Panc1 (cell line): ENCODE results near the gene ACSM5. TPM values are rescaled to one million over a fixed set of nuclear protein-coding genes. Genes with fewer than 3 reads are reported as not detected.

Experiments
- ATAC-seq: fragments of 200-7000 bp; cut with Tn5 transposase; 2 replicates; pipeline ENCODE4 v1.9.1; 2020; ENCODE audit warnings: mild to moderate bottlenecking, moderate library complexity
- BruUV-seq: library from RNA; stranded (reverse); fragments of 400-500 nt; replicated peaks from 2 replicates; lab custom pipeline; 2021; lab: Mats Ljungman, UMichigan
- CTCF ChIA-PET: fragments of 300-600 bp; sonication (Branson Sonifier 250); formaldehyde crosslinking; loops from one replicate; lab custom pipeline; 2022; ENCODE audit warnings: antibody characterized with exemption; lab: Charles Lee
- POLR2A ChIA-PET: fragments of 300-600 bp; sonication (Branson Sonifier 250); formaldehyde crosslinking; loops from one replicate; lab custom pipeline; 2022; ENCODE audit warnings: antibody characterized with exemption; lab: Charles Lee
- DNase-seq: peaks from one replicate; pipeline ENCODE4 v3.0.0-alpha.2; 2010; ENCODE audit warnings: low read depth, low spot score
- H3K27ac ChIP-seq: 2 replicates; pipeline ENCODE4 v1.5.1; 2011; ENCODE audit warnings: mild to moderate bottlenecking, low read length, inconsistent platforms
- H3K27me3 ChIP-seq: fragments of 200-500 bp; sonication (Bioruptor generic); 2 replicates; pipeline ENCODE4 v1.6.0; 2014; ENCODE audit warnings: low read length, inconsistent platforms; ENCODE audit not compliant: control insufficient read depth, insufficient read depth
- H3K36me3 ChIP-seq: fragments of 200-500 bp; sonication (Bioruptor generic); 2 replicates; pipeline ENCODE4 v1.5.1; 2014; ENCODE audit warnings: inconsistent platforms, mild to moderate bottlenecking, low read length, moderate library complexity; ENCODE audit not compliant: control insufficient read depth, insufficient read depth
- H3K4me1 ChIP-seq: 2 replicates; pipeline ENCODE4 v1.5.1; 2011; ENCODE audit warnings: inconsistent platforms, mild to moderate bottlenecking, low read length, moderate library complexity; ENCODE audit not compliant: control insufficient read depth, insufficient read depth
- H3K4me3 ChIP-seq, 2 experiments: 2 replicates each; pipeline ENCODE4 v1.5.1; 2011 to 2012; ENCODE audit warnings: low read depth in 2 of 2, low read length in 2 of 2, mild to moderate bottlenecking in 2 of 2, inconsistent platforms in 1 of 2, moderate library complexity in 1 of 2
- H3K9me3 ChIP-seq: fragments of 200-500 bp; sonication (Bioruptor generic); 2 replicates; pipeline ENCODE4 v1.5.1; 2014; ENCODE audit warnings: low read depth, mild to moderate bottlenecking, inconsistent platforms, low read length, moderate library complexity; ENCODE audit not compliant: control insufficient read depth, insufficient read depth
- CTCF ChIP-seq: fragments of 450-650 bp; IDR thresholded peaks from 2 replicates; pipeline ENCODE4 v1.5.1; 2017; ENCODE audit warnings: mild to moderate bottlenecking
- POLR2AphosphoS5 ChIP-seq: IDR thresholded peaks from 2 replicates; pipeline ENCODE4 v1.6.1; 2012; ENCODE audit warnings: mild to moderate bottlenecking, low read depth, low read length, moderate library complexity
- REST ChIP-seq, 2 experiments: IDR thresholded peaks; 2 replicates each; pipeline ENCODE4 v1.6.1; 2011 to 2012; ENCODE audit warnings: low read depth in 2 of 2, control low read depth in 1 of 2, low read length in 1 of 2, mild to moderate bottlenecking in 1 of 2, moderate library complexity in 1 of 2; ENCODE audit not compliant: insufficient read depth in 1 of 2
- SIN3A ChIP-seq: IDR thresholded peaks from 2 replicates; pipeline ENCODE4 v1.6.1; 2012; ENCODE audit warnings: low read depth, mild to moderate bottlenecking, low read length, moderate library complexity, borderline replicate concordance; ENCODE audit not compliant: insufficient read depth
- TCF7L2 ChIP-seq: IDR thresholded peaks from 2 replicates; pipeline ENCODE4 v1.6.1; 2011; ENCODE audit warnings: mild to moderate bottlenecking, low read depth, low read length, inconsistent platforms
- in situ Hi-C: cut with HindIII; loops from 2 replicates; pipeline ENCODE4 v1.10.0; 2016; ENCODE audit warnings: low sequenced_read_pairs, low pct_unique_long_range_greater_than_20kb
- intact Hi-C: fragments of 100-400 bp; cut with micrococcal nuclease; formaldehyde crosslinking; loops from one replicate; pipeline ENCODE4 v1.10.0; 2022; ENCODE audit not compliant: unreplicated experiment
- total RNA-seq: library from RNA; stranded (reverse); gene quantifications from one replicate; pipeline ENCODE4 v1.2.1, GENCODE V29; 2021; ENCODE audit not compliant: unreplicated experiment

The ACSM5 gene
- total RNA-seq, 1 experiment from 2014 or later = 0.21 TPM

- intact Hi-C loops (no loop called here), in situ Hi-C loops (no loop called here)
- no peak for ATAC-seq
- no peak for DNase-seq
- TF ChIP-seq TCF7L2 (no peak), CTCF (no peak), REST (IDR thresholded peaks at IDR 0.05; ENCODE audit: insufficient read depth in 1 of 2, low read depth in 2 of 2, low read length in 1 of 2) (no peak), POLR2AphosphoS5 (no peak), SIN3A (no peak)
- no peaks in the 10 kb centered on the region for H3K36me3 ChIP-seq
- BruUV-seq = no TSS peak
- ChIA-PET POLR2A (no interaction called here), CTCF (no interaction called here)
- H3K4me3 ChIP-seq = no peak overlapping the region
- H3K27me3 ChIP-seq = peaks cover 5% of the 10 kb centered on the region
- H3K27ac ChIP-seq = no peak overlapping the region
- H3K9me3 ChIP-seq = no peaks in the 10 kb centered on the region
- no peaks in the 10 kb centered on the region for H3K4me1 ChIP-seq
Observed at GRCh38 chr16:20391045-20391444, 18.3 kb upstream of the ACSM5 start.

- peaks cover 5% of the 10 kb centered on the region for H3K27me3 ChIP-seq
- H3K9me3 ChIP-seq = no peaks in the 10 kb centered on the region
- no peaks in the 10 kb centered on the region for H3K4me1 ChIP-seq
- H3K36me3 ChIP-seq = no peaks in the 10 kb centered on the region
- in situ Hi-C loops (no loop called here), intact Hi-C loops (no loop called here)
- no peak overlapping the region for H3K27ac ChIP-seq
- no peak for TF ChIP-seq CTCF
- H3K4me3 ChIP-seq = no peak overlapping the region
- BruUV-seq = no TSS peak
- ChIA-PET CTCF (interaction anchor here (0.7 to 1.5 kb wide), 4 partner anchors 8 to 487 kb away, joined by 3 to 5 read pairs (median 3); no protein-coding TSS in a partner anchor), POLR2A (no interaction called here)
- ATAC-seq (no peak), DNase-seq (no peak)
Observed at GRCh38 chr16:20393801-20394577, 15.3 kb upstream of the ACSM5 start.
